GM18907 (cell line): ENCODE measurements around the gene INF2.
A peak's percentile ranks its signal among the peaks of the same experiment; 100 is the strongest.
"Not testable (repeated sequence)": the region's sequence is repeated elsewhere in the genome, so short reads cannot be mapped to it uniquely, and the experiment has no call there.

Experiments
- ATAC-seq: cut with Tn5 transposase; IDR thresholded peaks from one replicate; pipeline ENCODE4 v1.9.1; 2021; ENCODE audit warnings: mild to moderate bottlenecking, moderate library complexity; ENCODE audit not compliant: unreplicated experiment

The INF2 gene

GRCh38 chr14:104656014-104656714 lies 33.3 kb upstream of the INF2 start:
- no peak for ATAC-seq

GRCh38 chr14:104657101-104657524 lies 32.3 kb upstream of the INF2 start:
- ATAC-seq = peak; percentile 45

- peak; percentile 45 for ATAC-seq
Observed at GRCh38 chr14:104657563-104658324, 31.7 kb upstream of the INF2 start.

- ATAC-seq = no peak
Observed at GRCh38 chr14:104658325-104658712, 31.1 kb upstream of the INF2 start.

- ATAC-seq = no peak
Observed at GRCh38 chr14:104659146-104659545, 30.3 kb upstream of the INF2 start.

- no peak for ATAC-seq
Observed at GRCh38 chr14:104659764-104660523, 29.5 kb upstream of the INF2 start.

- ATAC-seq = peak; percentile 47
Observed at GRCh38 chr14:104660597-104660996, 28.8 kb upstream of the INF2 start.

- ATAC-seq = no peak
Observed at GRCh38 chr14:104661086-104661485, 28.3 kb upstream of the INF2 start.

- not testable (repeated sequence) for ATAC-seq
Observed at GRCh38 chr14:104661528-104662157, 27.8 kb upstream of the INF2 start.

- not testable (repeated sequence) for ATAC-seq
Observed at GRCh38 chr14:104662472-104662871, 26.9 kb upstream of the INF2 start.

GRCh38 chr14:104664107-104664506 lies 25.3 kb upstream of the INF2 start:
- ATAC-seq = no peak

GRCh38 chr14:104664588-104664987 lies 24.8 kb upstream of the INF2 start:
- ATAC-seq = no peak

- no peak for ATAC-seq
Observed at GRCh38 chr14:104665114-104665656, 24.2 kb upstream of the INF2 start.

- ATAC-seq = no peak
Observed at GRCh38 chr14:104665657-104666522, 23.5 kb upstream of the INF2 start.

- not testable (repeated sequence) for ATAC-seq
Observed at GRCh38 chr14:104666523-104666895, 22.9 kb upstream of the INF2 start.

GRCh38 chr14:104666981-104667380 lies 22.4 kb upstream of the INF2 start:
- no peak for ATAC-seq

GRCh38 chr14:104669697-104670096 lies 19.7 kb upstream of the INF2 start:
- ATAC-seq = no peak

GRCh38 chr14:104671330-104671977 lies 18.0 kb upstream of the INF2 start:
- not testable (repeated sequence) for ATAC-seq

GRCh38 chr14:104672119-104672518 lies 17.3 kb upstream of the INF2 start:
- ATAC-seq = not testable (repeated sequence)
